Erythroblast (primary cell): ENCODE data around the gene RXFP4.

Experiments used
- GATA1 ChIP-seq: IDR thresholded peaks from 2 replicates; pipeline ENCODE4 v1.6.1; 2011; ENCODE audit warnings: low read depth, mild to moderate bottlenecking, control low read depth, low read length, moderate library complexity
- POLR2A ChIP-seq: IDR thresholded peaks from 2 replicates; pipeline ENCODE4 v1.6.1; 2011; ENCODE audit warnings: mild to moderate bottlenecking, low read length

GRCh38 chr1:155978973-155979429, 37.6 kb downstream of the RXFP4 start:
- TF ChIP-seq POLR2A: no peak
- TF ChIP-seq GATA1: no peak
